NCI-H2196 treated with DMSO at 0.1 percent for 48 hours (cell line): ENCODE measurements around the gene HOXA5.
A peak's percentile ranks its signal among the peaks of the same experiment; 100 is the strongest.

Source experiments
- DNase-seq: peaks from one replicate; lab custom pipeline; 2025; ENCODE audit not compliant: unreplicated experiment; lab: John Stamatoyannopoulos, UW

The HOXA5 gene

DNA sequence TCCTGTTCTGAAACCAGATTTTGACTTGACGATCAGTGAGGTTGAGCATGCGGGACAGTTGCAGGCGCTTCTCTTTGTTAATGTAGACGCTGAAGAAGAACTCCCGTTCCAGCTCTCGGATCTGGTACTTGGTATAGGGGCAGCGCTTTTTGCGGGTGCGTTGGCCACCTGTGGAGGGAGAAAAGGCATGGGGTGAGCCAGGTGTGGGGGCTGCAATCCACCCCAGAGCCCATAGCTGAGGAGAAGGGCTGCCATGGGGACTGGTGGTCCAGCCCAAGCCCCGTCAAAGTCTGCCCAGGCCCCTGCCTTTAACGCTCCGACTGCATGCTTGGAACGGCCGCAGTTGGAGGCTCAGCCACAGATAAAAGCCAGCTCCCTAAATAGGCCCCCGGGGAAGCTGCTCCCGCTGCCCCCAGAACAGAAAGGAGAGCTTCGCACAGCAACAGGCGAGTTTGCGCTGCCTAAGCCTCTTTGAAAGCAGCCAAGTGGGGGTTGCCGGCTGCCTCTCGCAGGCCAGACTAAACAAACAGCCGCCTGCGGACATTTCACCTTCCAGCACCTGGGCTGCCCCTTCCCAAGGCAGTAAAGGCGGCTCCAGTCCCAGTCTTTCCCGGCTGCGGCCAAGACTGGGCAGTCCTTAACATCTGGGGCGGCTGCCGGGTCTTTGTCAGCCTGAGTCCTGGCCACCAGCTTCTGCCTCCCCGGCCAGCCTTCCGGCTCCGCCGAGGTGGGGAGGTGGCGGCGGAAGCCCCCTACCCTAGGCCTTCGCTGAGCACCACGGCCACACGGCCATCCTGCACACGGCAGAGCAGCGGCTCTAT is 39.6 kb upstream of the HOXA5 start:
- DNase-seq, result no peak

GRCh38 chr7:27182285-27182841 is 38.9 kb upstream of the HOXA5 start:
- DNase-seq, result no peak

- DNase-seq, result no peak
Observed at GRCh38 chr7:27181795-27182275, 38.4 kb upstream of the HOXA5 start.

- DNase-seq, result no peak
Observed at GRCh38 chr7:27180431-27181420, 37.2 kb upstream of the HOXA5 start.

DNA sequence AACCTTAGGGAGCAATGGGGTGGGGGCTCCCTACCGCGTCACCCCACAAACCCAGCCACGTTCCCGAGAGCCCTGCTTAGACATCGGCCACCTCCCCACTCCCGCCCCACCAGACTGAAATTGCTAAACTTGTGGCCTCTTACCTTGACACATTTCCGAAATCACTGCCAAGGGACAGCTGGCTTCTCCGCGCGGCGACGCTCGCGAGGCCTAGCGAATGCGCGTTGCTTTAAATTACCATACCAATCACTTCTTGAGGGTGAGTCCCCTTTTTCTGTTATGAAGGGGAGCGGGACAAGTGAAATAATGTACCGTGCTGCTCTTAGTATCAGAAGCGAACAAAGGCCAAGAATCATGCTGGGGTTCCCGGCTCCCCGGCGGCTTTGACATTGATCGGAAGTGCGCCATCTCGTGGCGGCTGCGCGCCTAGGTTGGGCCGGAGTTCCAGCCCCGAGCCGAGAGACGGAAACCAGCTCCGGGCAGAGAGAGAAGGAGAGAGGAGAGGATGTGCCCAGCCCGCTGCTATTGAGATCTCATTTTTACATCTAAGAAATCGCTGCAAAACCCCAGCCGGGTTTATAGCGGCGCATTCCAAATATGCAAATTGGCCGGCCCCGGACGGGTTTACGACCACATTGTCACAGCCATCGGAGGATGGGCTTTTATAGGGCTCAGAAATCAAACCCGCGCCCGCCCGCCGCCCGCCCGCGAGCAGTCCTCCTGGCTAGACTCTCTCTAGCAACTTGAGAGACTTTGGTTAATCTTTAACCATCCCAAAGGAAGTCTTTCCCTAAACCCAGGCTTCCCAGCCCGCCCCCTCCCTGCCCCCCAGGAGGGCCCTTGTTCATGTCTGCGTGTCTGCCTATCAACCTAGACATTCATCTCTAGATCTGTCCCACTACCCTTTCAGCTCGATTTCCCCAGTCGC is 36.3 kb upstream of the HOXA5 start:
- no peak for DNase-seq

DNA sequence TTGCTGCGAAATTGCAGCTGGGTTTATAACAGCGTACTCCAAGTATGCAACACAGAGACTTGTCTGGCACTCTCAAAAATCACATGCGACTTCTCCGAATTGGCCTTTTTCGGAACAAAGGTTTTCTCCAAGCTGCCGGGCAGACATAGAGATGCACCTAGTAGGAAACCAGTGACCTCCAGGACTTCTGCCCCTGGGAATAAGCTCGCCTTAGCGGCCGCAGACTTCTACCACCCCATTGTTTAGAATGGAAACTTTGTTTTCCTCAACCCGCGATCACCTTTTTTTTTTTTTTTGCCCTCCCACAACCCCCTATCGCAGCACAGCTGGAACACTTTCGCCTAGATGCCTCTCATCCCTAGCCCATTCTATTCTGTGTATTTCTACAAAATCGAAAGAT is 35.5 kb upstream of the HOXA5 start:
- DNase-seq, result no peak

DNA sequence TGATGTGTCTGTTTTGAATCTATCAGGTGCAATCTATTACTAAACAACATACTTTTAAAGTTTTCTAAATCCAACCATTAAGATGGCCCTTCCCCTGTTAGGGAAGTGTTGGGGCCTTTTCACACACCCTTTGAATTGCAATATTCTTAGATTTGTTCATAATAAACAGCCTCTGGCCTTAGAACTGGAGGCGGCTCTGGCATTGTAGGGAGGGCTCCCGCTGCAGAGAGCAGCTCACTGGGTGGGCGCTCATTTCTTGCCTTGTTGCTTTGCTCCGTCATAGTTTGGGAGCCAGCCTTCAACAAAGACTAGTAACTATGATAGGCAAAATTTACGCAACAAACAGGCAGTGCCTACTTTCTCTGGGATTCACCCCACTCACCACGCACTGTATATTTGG is 34.9 kb upstream of the HOXA5 start:
- DNase-seq, result no peak

- no peak for DNase-seq
Observed at GRCh38 chr7:27177795-27178320, 34.4 kb upstream of the HOXA5 start.

DNA sequence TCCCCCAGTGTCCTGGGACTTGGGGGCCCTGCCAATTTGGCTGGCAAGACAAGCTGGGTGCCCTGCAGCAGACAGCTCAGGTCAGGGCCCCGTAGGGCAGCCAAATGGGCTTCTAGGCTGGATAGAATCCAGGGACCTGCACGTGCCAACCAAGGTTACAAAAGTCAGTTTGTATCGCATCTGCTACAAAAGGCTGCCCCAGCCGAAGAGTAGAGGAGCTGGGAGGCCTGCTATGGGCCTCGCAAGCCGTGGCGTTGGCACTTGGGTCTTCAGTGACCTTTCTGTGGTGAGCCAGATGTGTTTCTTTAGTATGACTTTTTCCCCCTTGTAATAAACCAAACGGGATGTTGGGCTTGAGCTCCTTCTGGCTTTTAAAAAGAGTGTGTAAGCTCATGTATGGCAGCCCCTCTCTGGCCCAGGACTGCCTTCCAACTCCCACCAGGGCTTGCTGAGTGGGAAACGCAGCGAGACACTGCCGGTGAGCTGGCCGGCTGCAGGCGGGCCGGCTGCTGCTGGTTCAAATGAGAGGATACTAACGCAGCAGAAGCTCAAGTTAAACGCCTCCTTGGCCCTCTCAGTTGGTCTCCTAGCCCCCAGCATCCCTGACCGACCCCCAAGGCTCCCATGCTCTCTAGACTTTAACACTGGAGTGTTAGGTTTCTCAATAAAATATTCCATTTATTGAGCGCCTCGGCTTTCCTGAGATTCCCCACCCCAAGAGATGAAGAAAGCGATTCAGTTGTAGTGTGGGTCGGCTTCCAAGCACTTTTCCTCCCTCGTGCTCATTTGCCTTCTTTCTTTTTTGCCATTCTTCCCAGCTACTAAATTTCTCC is 33.7 kb upstream of the HOXA5 start:
- no peak for DNase-seq

DNA sequence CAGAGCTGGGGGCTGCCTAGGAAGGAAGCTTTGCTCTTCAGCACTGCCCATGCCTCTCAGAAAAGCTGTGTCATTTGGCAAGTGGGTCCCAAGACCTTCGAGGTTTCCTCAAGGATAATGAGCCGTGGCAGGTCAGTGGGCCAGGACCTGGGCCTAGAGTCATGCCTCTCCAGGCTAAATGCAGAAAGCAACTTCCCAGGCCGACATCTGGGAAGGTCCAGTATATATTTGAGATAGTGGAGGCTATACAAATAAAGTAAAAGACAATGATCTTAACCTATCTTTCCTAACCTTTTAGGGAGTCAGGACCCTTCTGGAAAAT is 33.0 kb upstream of the HOXA5 start:
- no peak for DNase-seq

GRCh38 chr7:27175626-27176523 is 32.4 kb upstream of the HOXA5 start:
- no peak for DNase-seq

- DNase-seq, result no peak
Observed at GRCh38 chr7:27174874-27175625, 31.6 kb upstream of the HOXA5 start.

DNA sequence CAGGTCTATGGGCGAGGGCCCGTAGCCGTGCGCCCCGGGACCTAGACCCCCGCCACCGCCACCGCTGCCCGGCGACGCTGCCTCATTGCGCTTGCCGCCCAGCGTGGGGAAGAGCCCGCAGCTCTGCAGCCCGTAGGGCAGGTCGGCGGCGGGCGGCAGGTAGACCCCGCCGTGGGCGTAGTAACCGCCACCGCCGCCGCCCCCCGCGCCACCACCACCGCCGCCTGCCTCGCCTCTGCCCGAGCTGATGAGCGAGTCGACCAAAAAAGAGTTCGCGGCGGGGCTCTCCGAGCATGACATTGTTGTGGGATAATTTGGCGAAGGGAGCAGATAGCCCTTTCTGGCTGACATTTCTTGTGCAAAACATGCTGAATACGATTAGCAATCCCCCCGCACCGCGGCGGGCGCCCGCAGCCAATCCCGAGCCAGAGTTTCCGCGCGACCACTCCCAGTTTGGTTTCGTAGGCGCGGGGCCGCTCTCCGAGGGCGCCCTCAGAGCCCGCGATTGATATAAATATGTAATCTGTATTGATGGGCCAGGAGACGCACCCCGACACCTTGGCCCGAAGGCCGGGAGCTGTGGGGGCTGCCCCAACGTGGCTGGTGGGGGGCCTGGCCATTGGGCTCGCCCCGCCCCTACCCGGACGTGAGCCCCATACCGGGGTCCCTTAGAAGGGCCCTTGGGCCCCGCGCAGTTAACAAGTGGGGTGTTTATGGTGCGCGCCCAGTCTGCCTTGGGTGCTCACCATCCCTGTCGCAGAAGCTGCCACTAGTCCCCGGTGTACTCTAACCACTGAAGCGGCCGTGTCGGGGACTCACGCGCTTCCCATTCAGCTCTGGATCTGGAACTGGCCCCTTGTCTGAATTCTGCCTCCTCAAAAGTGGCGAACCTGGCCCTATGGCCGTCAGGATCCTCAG is 30.7 kb upstream of the HOXA5 start, which contains the start of gene HOXA10:
HOXA10 (minus strand) TSS at position 365 of the 918 bp plus-strand sequence; CDS start at position 351, 14 bp downstream.
- no peak for DNase-seq

GRCh38 chr7:27173511-27173955 is 30.1 kb upstream of the HOXA5 start:
- peak; percentile 23 for DNase-seq

DNA sequence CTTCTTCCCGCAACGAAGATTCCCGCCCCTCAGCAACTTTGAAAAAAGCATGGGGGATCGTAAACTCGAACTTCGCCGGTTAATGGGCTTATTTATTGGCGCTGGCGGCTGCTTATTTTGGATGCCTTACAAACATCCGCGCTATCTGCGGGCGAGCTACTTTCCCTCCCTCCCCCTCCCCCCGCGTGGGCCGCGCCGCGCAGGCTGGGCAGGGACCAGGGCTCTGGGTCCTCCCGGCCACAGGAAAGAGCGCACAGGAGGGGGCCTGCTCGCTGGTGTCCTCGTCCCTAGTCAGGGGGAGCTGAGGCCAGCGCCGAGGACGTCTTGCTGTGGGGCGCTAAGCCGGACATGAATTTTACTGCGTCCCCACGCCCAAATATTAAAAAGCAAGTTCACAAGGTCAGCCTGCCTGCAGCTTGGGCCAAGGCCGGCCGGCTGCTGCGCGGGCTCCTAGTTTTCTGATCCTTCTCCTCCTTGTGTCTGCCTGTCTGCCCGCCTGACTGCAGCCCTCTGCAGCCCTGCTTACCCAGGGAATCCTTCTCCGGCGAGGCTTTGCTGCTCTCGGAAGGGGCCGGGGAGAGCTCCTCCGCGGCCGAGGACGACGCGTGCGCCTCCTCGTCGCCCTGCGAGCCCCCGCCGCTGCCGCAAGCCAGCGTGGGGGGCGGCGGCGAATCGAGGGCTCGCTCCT is 29.5 kb upstream of the HOXA5 start:
- no peak for DNase-seq

- no peak for DNase-seq
Observed at GRCh38 chr7:27172315-27172774, 28.9 kb upstream of the HOXA5 start.
